Measurements from ENCODE around the gene DCC. TPM values are rescaled to one million over a fixed set of nuclear protein-coding genes. Genes with fewer than 3 reads are reported as not detected.

DCC gene
- total RNA-seq, 1 experiment from 2014 or later, result not detected

DNA sequence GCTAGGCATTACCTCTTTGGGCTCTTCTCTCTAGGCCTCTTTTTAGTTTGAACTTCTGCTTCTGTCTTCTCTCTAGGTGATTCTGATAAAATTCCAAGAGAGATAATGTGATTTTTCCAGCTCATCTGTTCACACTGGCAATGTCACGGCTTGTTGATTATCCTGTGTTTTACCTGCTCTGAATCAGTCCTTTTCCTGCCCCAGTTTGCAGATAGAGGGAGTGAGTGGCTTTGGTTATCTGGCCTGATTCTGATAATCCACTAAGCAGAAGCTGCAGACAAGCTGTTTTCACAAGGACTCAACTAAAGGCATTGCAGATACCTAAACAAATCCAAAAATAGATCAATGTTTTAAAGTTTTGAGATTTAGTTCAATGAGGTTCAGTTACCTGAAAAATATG, 111.9 kb downstream of the DCC start:
- no peaks in the 10 kb centered on the region for H3F3A ChIP-seq (ENCODE audit: insufficient read depth, low read depth)
- ChIA-PET POLR2A (ENCODE audit: unreplicated experiment) (no interaction called here), CTCF (no interaction called here)
- no TSS peak for BruUV-seq (replicated peaks)
- TF ChIP-seq EZH2 (IDR thresholded peaks at IDR 0.05; ENCODE audit: low read depth) (no peak), CTCF (conservative IDR thresholded peaks at IDR 0.05) (no peak)
- H2AFZ ChIP-seq, result 0 out of 2 replicates have a peak overlapping the region, but pooled peaks have one; percentile 39
- intact Hi-C loops (cut with micrococcal nuclease; ENCODE audit: unreplicated experiment), result no loop called here
- no peak overlapping the region for H3K4me3 ChIP-seq
- H4K20me1 ChIP-seq (ENCODE audit: insufficient read depth), result no peaks in the 10 kb centered on the region
- H3K9me3 ChIP-seq (ENCODE audit: insufficient read depth, low read depth), result no peaks in the 10 kb centered on the region
- H3K36me3 ChIP-seq (ENCODE audit: low read depth), result no peaks in the 10 kb centered on the region
- H3K79me2 ChIP-seq (ENCODE audit: low read depth), result no peaks in the 10 kb centered on the region
- no peak for DNase-seq
- H3K27me3 ChIP-seq (ENCODE audit: insufficient read depth, low read depth), result no peaks in the 10 kb centered on the region
- no peaks in the 10 kb centered on the region for H3K9me2 ChIP-seq (ENCODE audit: insufficient read depth)
- H3K4me2 ChIP-seq, result no peak overlapping the region
- H3K27ac ChIP-seq, result no peak overlapping the region
- no peaks in the 10 kb centered on the region for H3K4me1 ChIP-seq (replicated peaks; ENCODE audit: insufficient read depth)

- Histone ChIP-seq H3K4me3 (no peak overlapping the region), H2AFZ (no peak overlapping the region), H3K36me3 (ENCODE audit: low read depth) (no peaks in the 10 kb centered on the region), H3K79me2 (ENCODE audit: low read depth) (no peaks in the 10 kb centered on the region), H3K27ac (no peak overlapping the region), H3F3A (ENCODE audit: insufficient read depth, low read depth) (no peaks in the 10 kb centered on the region), H3K27me3 (ENCODE audit: insufficient read depth, low read depth) (no peaks in the 10 kb centered on the region), H4K20me1 (ENCODE audit: insufficient read depth) (no peaks in the 10 kb centered on the region), H3K4me1 (replicated peaks; ENCODE audit: insufficient read depth) (no peaks in the 10 kb centered on the region), H3K9me2 (ENCODE audit: insufficient read depth) (no peaks in the 10 kb centered on the region), H3K4me2 (no peak overlapping the region), H3K9me3 (ENCODE audit: insufficient read depth, low read depth) (no peaks in the 10 kb centered on the region)
- POLR2A ChIA-PET (ENCODE audit: unreplicated experiment), result no interaction called here
- no peak for TF ChIP-seq EZH2 (IDR thresholded peaks at IDR 0.05; ENCODE audit: low read depth)
- no peak for TF ChIP-seq CTCF (conservative IDR thresholded peaks at IDR 0.05)
- CTCF ChIA-PET, result no interaction called here
- no peak for DNase-seq
- no TSS peak for BruUV-seq (replicated peaks)
- intact Hi-C loops (cut with micrococcal nuclease; ENCODE audit: unreplicated experiment), result no loop called here
Measured at GRCh38 chr18:52452427-52452826, 112.4 kb downstream of the DCC start.

GRCh38 chr18:52459890-52460289, 119.9 kb downstream of the DCC start:
- H3K9me3 ChIP-seq (ENCODE audit: insufficient read depth, low read depth), result no peaks in the 10 kb centered on the region
- no peaks in the 10 kb centered on the region for H4K20me1 ChIP-seq (ENCODE audit: insufficient read depth)
- H3K9me2 ChIP-seq (ENCODE audit: insufficient read depth), result no peaks in the 10 kb centered on the region
- POLR2A ChIA-PET (ENCODE audit: unreplicated experiment), result interaction anchor here (0.6 kb wide), 1 partner anchor 91 kb away, joined by 3 read pairs; no protein-coding TSS in a partner anchor
- H2AFZ ChIP-seq, result no peak overlapping the region
- no peaks in the 10 kb centered on the region for H3F3A ChIP-seq (ENCODE audit: insufficient read depth, low read depth)
- H3K79me2 ChIP-seq (ENCODE audit: low read depth), result no peaks in the 10 kb centered on the region
- no peak for TF ChIP-seq CTCF (conservative IDR thresholded peaks at IDR 0.05)
- TF ChIP-seq EZH2 (IDR thresholded peaks at IDR 0.05; ENCODE audit: low read depth), result no peak
- H3K27me3 ChIP-seq (ENCODE audit: insufficient read depth, low read depth), result 0 out of 2 replicates have a peak, but pooled peaks cover 3% of the 10 kb centered on the region
- no peak for DNase-seq
- no peak overlapping the region for H3K27ac ChIP-seq
- no peaks in the 10 kb centered on the region for H3K36me3 ChIP-seq (ENCODE audit: low read depth)
- intact Hi-C loops (cut with micrococcal nuclease; ENCODE audit: unreplicated experiment), result no loop called here
- no peaks in the 10 kb centered on the region for H3K4me1 ChIP-seq (replicated peaks; ENCODE audit: insufficient read depth)
- CTCF ChIA-PET, result no interaction called here
- no peak overlapping the region for H3K4me2 ChIP-seq
- no peak overlapping the region for H3K4me3 ChIP-seq
- BruUV-seq (replicated peaks), result no TSS peak

All from PC-9 (cell line).